ENCODE data around the gene TAS2R13.

Gene TAS2R13

GRCh38 chr12:10901427-10901826, 7.9 kb downstream of the TAS2R13 start:
- no peaks in the 10 kb centered on the region for H3K27me3 Mint-ChIP-seq
- H3K36me3 Mint-ChIP-seq = peaks cover 37% of the 10 kb centered on the region
- peaks cover 29% of the 10 kb centered on the region for H3K9me3 Mint-ChIP-seq (ENCODE audit: low read depth)
- H3K4me3 Mint-ChIP-seq = no peak overlapping the region
- peaks cover 3% of the 10 kb centered on the region for H3K4me1 Mint-ChIP-seq (ENCODE audit: low read depth)
- H3K27ac Mint-ChIP-seq = no peak overlapping the region

GRCh38 chr12:10900972-10901371, 8.4 kb downstream of the TAS2R13 start:
- peaks cover 3% of the 10 kb centered on the region for H3K4me1 Mint-ChIP-seq (ENCODE audit: low read depth)
- no peak overlapping the region for H3K27ac Mint-ChIP-seq
- no peak overlapping the region for H3K4me3 Mint-ChIP-seq
- no peaks in the 10 kb centered on the region for H3K27me3 Mint-ChIP-seq
- peaks cover 37% of the 10 kb centered on the region for H3K36me3 Mint-ChIP-seq
- H3K9me3 Mint-ChIP-seq (ENCODE audit: low read depth) = peaks cover 28% of the 10 kb centered on the region

- Mint-ChIP-seq H3K9me3 (ENCODE audit: low read depth) (peaks cover 25% of the 10 kb centered on the region), H3K4me1 (ENCODE audit: low read depth) (peaks cover 3% of the 10 kb centered on the region), H3K27me3 (no peaks in the 10 kb centered on the region), H3K27ac (no peak overlapping the region), H3K4me3 (no peak overlapping the region), H3K36me3 (peaks cover 35% of the 10 kb centered on the region)
These were observed 8.8 kb downstream of the TAS2R13 start for GRCh38 chr12:10900530-10900929.

- Mint-ChIP-seq H3K36me3 (peaks cover 14% of the 10 kb centered on the region), H3K9me3 (ENCODE audit: low read depth) (no peaks in the 10 kb centered on the region), H3K27ac (no peak overlapping the region), H3K27me3 (no peaks in the 10 kb centered on the region), H3K4me3 (no peak overlapping the region), H3K4me1 (ENCODE audit: low read depth) (peaks cover 3% of the 10 kb centered on the region)
These were observed 12.5 kb downstream of the TAS2R13 start for GRCh38 chr12:10896854-10897253.

- no peaks in the 10 kb centered on the region for H3K4me1 Mint-ChIP-seq (ENCODE audit: low read depth)
- no peaks in the 10 kb centered on the region for H3K9me3 Mint-ChIP-seq (ENCODE audit: low read depth)
- no peaks in the 10 kb centered on the region for H3K27me3 Mint-ChIP-seq
- H3K4me3 Mint-ChIP-seq = no peak overlapping the region
- H3K27ac Mint-ChIP-seq = no peak overlapping the region
- peaks cover 16% of the 10 kb centered on the region for H3K36me3 Mint-ChIP-seq
These were observed 17.4 kb downstream of the TAS2R13 start for GRCh38 chr12:10891937-10892336.

- H3K4me1 Mint-ChIP-seq (ENCODE audit: low read depth) = no peaks in the 10 kb centered on the region
- no peaks in the 10 kb centered on the region for H3K27me3 Mint-ChIP-seq
- peaks cover 12% of the 10 kb centered on the region for H3K36me3 Mint-ChIP-seq
- H3K4me3 Mint-ChIP-seq = no peak overlapping the region
- H3K27ac Mint-ChIP-seq = no peak overlapping the region
- H3K9me3 Mint-ChIP-seq (ENCODE audit: low read depth) = no peaks in the 10 kb centered on the region
These were observed 20.1 kb downstream of the TAS2R13 start for GRCh38 chr12:10889226-10889625.

- no peak within 1 kb of the TSS for H3K4me3 Mint-ChIP-seq
- peaks cover 20% of the 10 kb centered on the region for H3K36me3 Mint-ChIP-seq
- no peak within 1 kb of the TSS for H3K27ac Mint-ChIP-seq
- no peaks in the 10 kb centered on the region for H3K9me3 Mint-ChIP-seq (ENCODE audit: low read depth)
- H3K27me3 Mint-ChIP-seq = no peaks in the 10 kb centered on the region
- no peaks in the 10 kb centered on the region for H3K4me1 Mint-ChIP-seq (ENCODE audit: low read depth)
These were observed 25.2 kb downstream of the TAS2R13 start, which contains the start of gene PRH1 for GRCh38 chr12:10884086-10884725. PRH1 (minus strand) TSS chr12:10884255; CDS start chr12:10884217, 38 bp downstream.

GRCh38 chr12:10873378-10873777, 36.0 kb downstream of the TAS2R13 start:
- H3K4me1 Mint-ChIP-seq (ENCODE audit: low read depth) = no peaks in the 10 kb centered on the region
- no peaks in the 10 kb centered on the region for H3K27me3 Mint-ChIP-seq
- peaks cover 16% of the 10 kb centered on the region for H3K9me3 Mint-ChIP-seq (ENCODE audit: low read depth)
- no peak overlapping the region for H3K4me3 Mint-ChIP-seq
- peaks cover 59% of the 10 kb centered on the region for H3K36me3 Mint-ChIP-seq
- H3K27ac Mint-ChIP-seq = no peak overlapping the region

GRCh38 chr12:10867381-10867780, 42.0 kb downstream of the TAS2R13 start:
- Mint-ChIP-seq H3K27ac (no peak overlapping the region), H3K36me3 (peaks cover 69% of the 10 kb centered on the region)

GRCh38 chr12:10863512-10864218, 45.7 kb downstream of the TAS2R13 start:
- Mint-ChIP-seq H3K9me3 (ENCODE audit: low read depth) (peaks cover 28% of the 10 kb centered on the region), H3K36me3 (peaks cover 78% of the 10 kb centered on the region), H3K27me3 (no peaks in the 10 kb centered on the region), H3K4me3 (no peak overlapping the region), H3K27ac (no peak overlapping the region), H3K4me1 (ENCODE audit: low read depth) (peaks cover 1% of the 10 kb centered on the region)

More at GRCh38 chr12:10867381-10867780, 42.0 kb downstream of the TAS2R13 start:
- peaks cover 22% of the 10 kb centered on the region for H3K9me3 Mint-ChIP-seq (ENCODE audit: low read depth)
- no peaks in the 10 kb centered on the region for H3K27me3 Mint-ChIP-seq
- no peak overlapping the region for H3K4me3 Mint-ChIP-seq
- H3K4me1 Mint-ChIP-seq (ENCODE audit: low read depth) = peaks cover 1% of the 10 kb centered on the region

GRCh38 chr12:10861366-10861765, 48.0 kb downstream of the TAS2R13 start:
- Mint-ChIP-seq H3K4me1 (ENCODE audit: low read depth) (no peaks in the 10 kb centered on the region), H3K27me3 (no peaks in the 10 kb centered on the region), H3K36me3 (peaks cover 79% of the 10 kb centered on the region), H3K9me3 (ENCODE audit: low read depth) (peaks cover 39% of the 10 kb centered on the region), H3K27ac (no peak overlapping the region), H3K4me3 (no peak overlapping the region)

Data from activated naive CD8-positive, alpha-beta T cell (primary cell).